H1 (cell line): ENCODE measurements around the gene KCNA5. TPM values are rescaled to one million over a fixed set of nuclear protein-coding genes. Genes with fewer than 3 reads are reported as not detected.

Experiments
- CTCF ChIA-PET: fragments of 300-600 bp; sonication (Branson Sonifier 250); formaldehyde crosslinking; loops from one replicate; lab custom pipeline; 2021; ENCODE audit not compliant: partially characterized antibody; lab: Charles Lee
- POLR2A ChIA-PET: fragments of 300-600 bp; sonication (Branson Sonifier 250); formaldehyde crosslinking; loops from one replicate; lab custom pipeline; 2021; ENCODE audit warnings: inconsistent platforms; ENCODE audit not compliant: partially characterized antibody; lab: Charles Lee
- DNase-seq, 2 experiments: peaks; one replicate each; pipeline versions ENCODE4 v3.0.0 to v3.0.0-alpha.2; 2010 to 2022; ENCODE audit warnings: low spot score in 2 of 2, low read depth in 1 of 2, mixed read lengths in 1 of 2
- FAIRE-seq: peaks from 2 replicates; lab custom pipeline; 2011; peaks lifted over from hg19 to GRCh38; lab: Jason Lieb, UNC
- H2AFZ ChIP-seq: 2 replicates; pipeline ENCODE4 v1.8.1; 2012; ENCODE audit warnings: low read length, inconsistent platforms
- H2AK5ac ChIP-seq: 2 replicates; pipeline ENCODE4 v1.6.1; 2013; ENCODE audit warnings: low read depth, low read length
- H2BK120ac ChIP-seq: replicated peaks from 2 replicates; pipeline ENCODE3; 2013; ENCODE audit warnings: low read depth, low read length, inconsistent platforms
- H2BK12ac ChIP-seq: 2 replicates; pipeline ENCODE4 v1.6.1; 2013; ENCODE audit warnings: low read depth, low read length
- H2BK15ac ChIP-seq: 2 replicates; pipeline ENCODE4 v1.6.1; 2013; ENCODE audit warnings: low read length
- H2BK20ac ChIP-seq: 2 replicates; pipeline ENCODE4 v1.6.1; 2013; ENCODE audit warnings: low read length
- H2BK5ac ChIP-seq: 2 replicates; pipeline ENCODE4 v1.6.1; 2013; ENCODE audit warnings: low read depth, low read length
- H3K14ac ChIP-seq: 2 replicates; pipeline ENCODE4 v1.6.1; 2013; ENCODE audit warnings: inconsistent platforms; ENCODE audit not compliant: insufficient read length
- H3K18ac ChIP-seq: 2 replicates; pipeline ENCODE4 v1.6.1; 2013; ENCODE audit warnings: low read length; ENCODE audit errors: extremely low read depth
- H3K23ac ChIP-seq: 2 replicates; pipeline ENCODE4 v1.6.1; 2013; ENCODE audit warnings: inconsistent platforms; ENCODE audit not compliant: insufficient read length
- H3K23me2 ChIP-seq: 2 replicates; pipeline ENCODE4 v1.6.1; 2013; ENCODE audit warnings: low read depth, low read length
- H3K27ac ChIP-seq: 2 replicates; pipeline ENCODE4 v1.6.1; 2011; ENCODE audit warnings: low read depth, low read length, inconsistent platforms
- H3K27me3 ChIP-seq, 4 experiments: replicated peaks in 1 of 4; 1 replicate in 1 of 4; 2 replicates in 3 of 4; pipeline versions ENCODE4 v1.6.1 to v1.8.1; 2011 to 2013; ENCODE audit warnings: low read length in 3 of 4, mild to moderate bottlenecking in 3 of 4, inconsistent platforms in 2 of 4, mixed read lengths in 2 of 4, moderate library complexity in 1 of 4; ENCODE audit not compliant: control insufficient read depth in 3 of 4, insufficient read depth in 3 of 4; ENCODE audit errors: extremely low read depth in 1 of 4
- H3K36me3 ChIP-seq, 4 experiments: 2 replicates each; pipeline versions ENCODE4 v1.6.1 to v1.8.1; 2011 to 2013; ENCODE audit warnings: mild to moderate bottlenecking in 4 of 4, low read length in 3 of 4, moderate library complexity in 2 of 4, control low read depth in 1 of 4, inconsistent platforms in 1 of 4; ENCODE audit not compliant: insufficient read depth in 4 of 4, control insufficient read depth in 2 of 4
- H3K4ac ChIP-seq: replicated peaks from 2 replicates; pipeline ENCODE3; 2013; ENCODE audit warnings: low read length, low read depth, mixed read lengths, inconsistent platforms; ENCODE audit not compliant: insufficient read length
- H3K4me1 ChIP-seq, 4 experiments: replicated peaks in 1 of 4; 1 replicate in 1 of 4; 2 replicates in 3 of 4; pipeline versions ENCODE4 v1.6.1 to v1.8.1; 2011 to 2013; ENCODE audit warnings: low read length in 3 of 4, inconsistent platforms in 2 of 4, mixed read lengths in 1 of 4; ENCODE audit not compliant: insufficient read depth in 4 of 4, control insufficient read depth in 3 of 4
- H3K4me2 ChIP-seq, 2 experiments: 2 replicates each; pipeline versions ENCODE4 v1.6.1 to v1.8.1; 2011 to 2013; ENCODE audit warnings: low read depth in 2 of 2, low read length in 2 of 2, control low read depth in 1 of 2, inconsistent platforms in 1 of 2, mild to moderate bottlenecking in 1 of 2; ENCODE audit not compliant: insufficient read depth in 1 of 2
- H3K4me3 ChIP-seq, 4 experiments: fragments of 200-600, 300-600 bp in 1 of 4; sonication (generic), shearing (Covaris generic), sonication (Bioruptor Twin) in 1 of 4; 2 replicates each; pipeline versions ENCODE4 v1.5.1 to v1.8.1; 2011 to 2016; ENCODE audit warnings: low read length in 4 of 4, low read depth in 3 of 4, control low read depth in 2 of 4, inconsistent platforms in 2 of 4, mild to moderate bottlenecking in 2 of 4, mixed read lengths in 1 of 4, moderate library complexity in 1 of 4; ENCODE audit not compliant: insufficient read depth in 2 of 4; ENCODE audit errors: extremely low read depth in 1 of 4
- H3K56ac ChIP-seq: replicated peaks from 2 replicates; pipeline ENCODE3; 2013; ENCODE audit warnings: low read depth, mild to moderate bottlenecking, mixed read lengths, low read length, inconsistent platforms; ENCODE audit not compliant: insufficient read length
- H3K79me1 ChIP-seq: 2 replicates; pipeline ENCODE4 v1.6.1; 2013; ENCODE audit warnings: low read depth, low read length, control low read depth
- H3K79me2 ChIP-seq, 2 experiments: 2 replicates each; pipeline versions ENCODE4 v1.6.1 to v1.8.1; 2012 to 2013; ENCODE audit warnings: low read length in 2 of 2, mild to moderate bottlenecking in 2 of 2, inconsistent platforms in 1 of 2; ENCODE audit not compliant: insufficient read depth in 2 of 2, control insufficient read depth in 1 of 2
- H3K9ac ChIP-seq, 4 experiments: replicated peaks in 1 of 4; 1 replicate in 1 of 4; 2 replicates in 3 of 4; pipeline versions ENCODE4 v1.6.1 to v1.8.1; 2011 to 2013; ENCODE audit warnings: low read depth in 3 of 4, low read length in 3 of 4, control low read depth in 2 of 4, mild to moderate bottlenecking in 2 of 4, moderate library complexity in 2 of 4, inconsistent platforms in 1 of 4; ENCODE audit errors: extremely low read depth in 1 of 4
- H3K9me3 ChIP-seq, 2 experiments: 2 replicates each; pipeline versions ENCODE4 v1.6.1 to v1.8.1; 2012 to 2013; ENCODE audit warnings: mild to moderate bottlenecking in 2 of 2, moderate library complexity in 2 of 2, control low read depth in 1 of 2, inconsistent platforms in 1 of 2, low read depth in 1 of 2, low read length in 1 of 2, mixed read lengths in 1 of 2; ENCODE audit not compliant: insufficient read depth in 2 of 2
- H4K20me1 ChIP-seq, 2 experiments: replicated peaks in 1 of 2; 2 replicates each; pipeline versions ENCODE3 to v1.8.1; 2011 to 2013; ENCODE audit warnings: inconsistent platforms in 2 of 2, low read length in 2 of 2, mild to moderate bottlenecking in 1 of 2; ENCODE audit not compliant: insufficient read depth in 2 of 2, control insufficient read depth in 1 of 2
- H4K5ac ChIP-seq: 2 replicates; pipeline ENCODE4 v1.6.1; 2013; ENCODE audit warnings: low read length, low read depth, mixed read lengths, inconsistent platforms; ENCODE audit not compliant: insufficient read length
- H4K8ac ChIP-seq: 2 replicates; pipeline ENCODE4 v1.8.0; 2013; ENCODE audit warnings: mild to moderate bottlenecking, moderate library complexity, low read length, inconsistent platforms; ENCODE audit not compliant: insufficient read depth; ENCODE audit errors: extremely low read depth
- H4K91ac ChIP-seq: replicated peaks from 2 replicates; pipeline ENCODE3; 2013; ENCODE audit warnings: low read length, mixed read lengths, inconsistent platforms; ENCODE audit not compliant: insufficient read length
- BRCA1 ChIP-seq: IDR thresholded peaks from 2 replicates; pipeline ENCODE4 v1.6.1; 2012; ENCODE audit warnings: low read depth, low read length, improper control_type of control experiment
- CEBPB ChIP-seq: IDR thresholded peaks from 2 replicates; pipeline ENCODE4 v1.6.1; 2012; ENCODE audit warnings: low read depth, low read length
- EP300 ChIP-seq, 2 experiments: IDR thresholded peaks; 1 replicate in 1 of 2; 2 replicates in 1 of 2; pipeline ENCODE4 v1.6.1; 2011 to 2012; ENCODE audit warnings: low read depth in 2 of 2, low read length in 2 of 2, mild to moderate bottlenecking in 2 of 2, borderline replicate concordance in 1 of 2, inconsistent platforms in 1 of 2, moderate library complexity in 1 of 2
- EZH2 ChIP-seq: fragments of 200-600 bp; sonication (generic); IDR thresholded peaks from 2 replicates; pipeline ENCODE4 v1.7.1; 2012; ENCODE audit warnings: low read depth, mild to moderate bottlenecking, moderate library complexity, low read length, inconsistent platforms; ENCODE audit not compliant: severe bottlenecking
- FOSL1 ChIP-seq: IDR thresholded peaks from 2 replicates; pipeline ENCODE4 v1.6.1; 2011; ENCODE audit warnings: mild to moderate bottlenecking, low read depth, low read length, moderate library complexity; ENCODE audit not compliant: insufficient read depth
- MAFK ChIP-seq: IDR thresholded peaks from 2 replicates; pipeline ENCODE4 v1.6.1; 2012; ENCODE audit warnings: low read depth, mild to moderate bottlenecking, improper control_type of control experiment, low read length
- SAP30 ChIP-seq: fragments of 300-600 bp; sonication (generic); IDR thresholded peaks from 2 replicates; pipeline ENCODE4 v1.7.1; 2012; ENCODE audit warnings: low read length, moderate library complexity, mild to moderate bottlenecking, inconsistent platforms; ENCODE audit not compliant: insufficient read depth, insufficient replicate concordance
- TAF1 ChIP-seq: IDR thresholded peaks from 2 replicates; pipeline ENCODE4 v1.6.1; 2011; ENCODE audit warnings: mild to moderate bottlenecking, low read depth, low read length
- TCF12 ChIP-seq: IDR thresholded peaks from 2 replicates; pipeline ENCODE4 v1.6.1; 2011; ENCODE audit warnings: low read depth, mild to moderate bottlenecking, low read length
- YY1 ChIP-seq: IDR thresholded peaks from 2 replicates; pipeline ENCODE4 v1.6.1; 2011; ENCODE audit warnings: low read depth, mild to moderate bottlenecking, low read length
- WGBS, 2 experiments: shearing (Covaris generic) in 1 of 2; methylation state at CpG; one replicate each; pipeline versions ENCODE4 v1.1.6 to v1.1.7; 2013 to 2015; ENCODE audit warnings: low lambda C conversion rate in 2 of 2, mixed read lengths in 2 of 2, inconsistent platforms in 1 of 2, low coverage in 1 of 2, missing lambda C conversion rate in 1 of 2; ENCODE audit not compliant: insufficient replicate concordance in 2 of 2, insufficient coverage in 1 of 2, insufficient read length in 1 of 2; ENCODE audit errors: extremely low coverage in 1 of 2, missing lambda C conversion rate in 1 of 2; 5-methylcytosine and 5-hydroxymethylcytosine counted together
- polyA plus RNA-seq, 7 experiments: library from polyadenylated mRNA; depleted of rRNA in 3 of 7; stranded (reverse) in 5 of 7; unstranded in 2 of 7; fragments of >200 nt in 5 of 7; fragments of 200-250 nt in 2 of 7; gene quantifications; 1 replicate in 5 of 7; 2 replicates in 1 of 7; 4 replicates in 1 of 7; pipeline versions ENCODE4 v1.2.1 to v1.2.3, GENCODE V29; 2011 to 2013; ENCODE audit warnings: missing spikeins in 2 of 7, mixed read lengths in 2 of 7
- total RNA-seq: library from RNA; stranded (reverse); fragmentation: NEBNext Ultra II Directional; extraction: Animal tissue kit (Norgen Biotek cat#: 25700); gene quantifications from 2 replicates; pipeline ENCODE4 v1.2.1, GENCODE V29; 2021

The KCNA5 gene
- total and polyA plus RNA-seq, 2 of the 8 experiments (the other 6 are each of a cell fraction or from before 2014, with no cell fraction given), result 0.20 to 0.29 TPM

- Histone ChIP-seq H3K18ac (no peak overlapping the region), H3K9me3 (no peaks in the 10 kb centered on the region), H3K14ac (no peak overlapping the region), H2AFZ (no peak overlapping the region), H4K20me1 (no peaks in the 10 kb centered on the region), H4K5ac (no peak overlapping the region), H2BK120ac (no peak overlapping the region), H2BK12ac (no peak overlapping the region), H3K36me3 (no peaks in the 10 kb centered on the region), H3K79me2 (no peaks in the 10 kb centered on the region), H3K4me1 (peaks cover 0 to 4% (median 2%) of the 10 kb centered on the region in 4 experiments; a peak in 3 of 7 replicates), H4K91ac (no peak overlapping the region), H3K79me1 (no peaks in the 10 kb centered on the region), H3K9ac (no peak overlapping the region), H2AK5ac (no peak overlapping the region), H3K27me3 (no peaks in the 10 kb centered on the region; a peak in 1 of 7 replicates), H3K4me2 (no peak overlapping the region), H3K4ac (no peak overlapping the region), H4K8ac (no peak overlapping the region), H3K4me3 (no peak overlapping the region), H3K56ac (no peak overlapping the region), H2BK20ac (no peak overlapping the region), H3K27ac (no peak overlapping the region), H2BK5ac (no peak overlapping the region), H3K23me2 (no peaks in the 10 kb centered on the region), H3K23ac (no peak overlapping the region), H2BK15ac (no peak overlapping the region)
- ChIA-PET POLR2A (interaction anchor here (0.7 to 0.8 kb wide), 2 partner anchors 12 to 702 kb away, joined by 3 read pairs; no protein-coding TSS in a partner anchor), CTCF (interaction anchor here (0.6 to 10.3 kb wide), 4 partner anchors 6 to 477 kb away, joined by 3 to 149 read pairs (median 102); no protein-coding TSS in a partner anchor)
- FAIRE-seq (no peak), DNase-seq (no peak)
- TF ChIP-seq YY1 (no peak), TAF1 (no peak), FOSL1 (no peak), BRCA1 (no peak), EP300 (IDR thresholded peaks at IDR 0.05; ENCODE audit: borderline replicate concordance in 1 of 2, low read depth in 2 of 2, low read length in 2 of 2) (no peak), SAP30 (no peak), MAFK (no peak), TCF12 (no peak), CEBPB (no peak), EZH2 (no peak)
- 94% methylated on average over 4 of the region's 4 CpGs; no CpG with 5 or more reads in 1 of the 2 experiments for WGBS, 2 experiments
Observed at GRCh38 chr12:5066251-5066650, 22.6 kb downstream of the KCNA5 start.
